SIG-M5 treated with dmso at 0.1 percent for 504 hours (cell line): ENCODE data around the gene ALG12.

Experiments used
- DNase-seq: peaks from one replicate; lab custom pipeline; 2025; ENCODE audit not compliant: unreplicated experiment; lab: John Stamatoyannopoulos, UW

The ALG12 gene

DNA sequence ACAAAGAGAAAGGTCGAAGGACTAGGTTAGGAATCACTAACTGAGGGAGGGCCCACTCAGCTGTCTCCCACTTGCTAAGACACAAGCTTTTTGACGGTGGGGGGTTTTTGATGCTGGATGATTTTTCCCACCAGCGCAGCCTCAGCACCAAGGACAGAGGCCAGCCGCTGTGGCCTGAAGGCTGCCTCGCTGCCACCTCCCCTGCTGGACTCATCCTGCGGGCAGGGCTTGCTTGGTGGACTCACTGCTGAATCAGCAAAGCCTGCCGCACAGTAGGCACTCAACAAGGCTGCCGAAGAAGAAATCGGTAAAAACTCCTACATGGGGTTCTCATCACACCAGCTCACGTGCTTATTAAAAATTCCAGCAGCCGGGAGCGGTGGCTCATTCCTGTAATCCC lies 2.6 kb downstream of the ALG12 start:
- no peak for DNase-seq

DNA sequence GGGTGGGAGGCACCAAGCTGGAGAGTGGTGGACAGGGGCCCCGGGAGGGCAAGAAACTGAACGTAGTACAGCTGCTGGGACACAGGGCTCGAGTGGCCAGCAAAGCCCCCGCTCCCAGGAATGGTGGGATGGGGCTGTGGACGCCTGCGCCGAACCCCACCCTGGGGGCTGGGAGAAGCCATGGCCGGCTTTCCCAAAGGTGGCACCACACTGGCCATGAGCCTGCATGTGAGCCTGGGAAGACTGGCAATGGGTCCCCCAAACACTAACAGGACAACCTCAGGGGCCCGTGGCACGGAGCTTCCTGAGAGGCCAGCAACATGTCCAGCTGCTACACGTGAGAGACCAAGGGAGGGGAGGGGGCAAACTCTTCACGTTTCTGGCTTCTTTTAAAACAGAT lies 4.0 kb downstream of the ALG12 start:
- DNase-seq: no peak

DNA sequence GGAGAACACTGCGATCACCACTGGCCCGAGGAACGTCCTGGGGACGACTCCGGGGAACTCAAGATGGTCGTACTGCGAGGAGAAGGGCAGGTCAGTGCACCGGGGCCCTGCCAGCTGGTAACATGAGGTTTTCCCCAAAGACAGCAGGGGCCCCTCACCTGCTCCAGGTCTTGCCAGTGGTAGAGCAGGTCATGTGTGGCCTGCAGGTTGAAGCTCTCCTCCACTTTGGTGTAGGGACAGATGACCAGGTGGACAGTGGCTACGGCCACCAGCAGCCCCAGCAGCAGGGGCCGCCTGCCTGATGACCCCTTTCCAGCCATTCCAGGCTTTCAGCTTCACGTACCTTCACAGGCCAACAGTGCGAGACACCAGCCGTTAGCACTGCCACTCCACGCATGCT lies 4.8 kb downstream of the ALG12 start:
- DNase-seq: no peak

DNA sequence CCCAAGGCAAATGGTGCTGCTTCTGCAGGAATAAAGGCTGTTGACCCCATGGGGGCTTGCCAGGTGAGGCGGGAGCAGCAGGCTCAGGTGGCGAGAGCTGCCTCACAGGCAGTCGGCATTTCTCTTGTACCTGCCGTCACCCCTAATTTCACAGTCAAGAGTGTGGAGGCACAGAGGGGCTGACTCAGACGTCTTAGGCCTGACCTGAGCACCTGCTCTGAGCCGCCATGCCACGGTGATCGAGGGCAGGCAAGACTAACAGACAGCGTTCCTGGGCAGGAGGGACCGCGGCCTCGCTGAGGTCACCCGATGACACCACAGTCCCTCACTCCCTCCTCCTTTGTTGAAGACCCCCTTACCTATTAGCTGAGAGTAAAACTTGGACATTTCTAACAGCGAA lies 5.2 kb downstream of the ALG12 start:
- DNase-seq: no peak

DNA sequence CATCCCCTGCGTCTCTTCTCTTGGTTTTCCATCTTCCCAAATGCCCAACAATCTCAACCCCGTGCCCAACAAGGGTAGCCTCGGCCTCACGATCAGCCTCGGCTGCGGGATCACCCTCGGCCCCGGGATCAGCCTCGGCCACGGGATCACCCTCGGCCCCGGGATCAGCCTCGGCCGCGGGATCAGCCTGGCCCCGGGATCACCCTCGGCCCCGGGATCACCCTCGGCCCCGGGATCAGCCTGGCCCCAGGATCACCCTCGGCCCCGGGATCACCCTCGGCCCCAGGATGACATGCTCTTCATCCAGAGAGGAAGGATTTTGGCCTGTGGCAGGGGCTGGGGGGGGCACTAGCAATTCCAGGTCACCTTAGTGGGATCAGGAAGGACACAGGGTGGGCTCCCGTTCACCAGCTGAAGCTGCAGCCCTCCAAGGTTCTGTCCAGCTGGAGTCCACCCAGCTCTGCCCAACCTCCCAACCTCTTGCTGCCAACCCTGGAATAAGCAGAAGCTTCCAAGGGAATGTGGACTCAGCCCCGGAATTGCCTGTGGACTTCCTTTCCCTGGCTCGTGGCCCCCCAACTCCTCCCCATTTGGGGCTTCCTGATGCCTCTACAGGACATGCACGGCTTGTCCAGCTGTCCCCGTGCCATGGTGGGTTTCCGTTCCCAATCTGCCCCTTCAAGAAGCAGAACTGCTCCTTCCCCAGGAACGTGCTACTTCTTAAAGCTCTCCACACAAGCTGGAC lies 6.2 kb downstream of the ALG12 start:
- no peak for DNase-seq

DNA sequence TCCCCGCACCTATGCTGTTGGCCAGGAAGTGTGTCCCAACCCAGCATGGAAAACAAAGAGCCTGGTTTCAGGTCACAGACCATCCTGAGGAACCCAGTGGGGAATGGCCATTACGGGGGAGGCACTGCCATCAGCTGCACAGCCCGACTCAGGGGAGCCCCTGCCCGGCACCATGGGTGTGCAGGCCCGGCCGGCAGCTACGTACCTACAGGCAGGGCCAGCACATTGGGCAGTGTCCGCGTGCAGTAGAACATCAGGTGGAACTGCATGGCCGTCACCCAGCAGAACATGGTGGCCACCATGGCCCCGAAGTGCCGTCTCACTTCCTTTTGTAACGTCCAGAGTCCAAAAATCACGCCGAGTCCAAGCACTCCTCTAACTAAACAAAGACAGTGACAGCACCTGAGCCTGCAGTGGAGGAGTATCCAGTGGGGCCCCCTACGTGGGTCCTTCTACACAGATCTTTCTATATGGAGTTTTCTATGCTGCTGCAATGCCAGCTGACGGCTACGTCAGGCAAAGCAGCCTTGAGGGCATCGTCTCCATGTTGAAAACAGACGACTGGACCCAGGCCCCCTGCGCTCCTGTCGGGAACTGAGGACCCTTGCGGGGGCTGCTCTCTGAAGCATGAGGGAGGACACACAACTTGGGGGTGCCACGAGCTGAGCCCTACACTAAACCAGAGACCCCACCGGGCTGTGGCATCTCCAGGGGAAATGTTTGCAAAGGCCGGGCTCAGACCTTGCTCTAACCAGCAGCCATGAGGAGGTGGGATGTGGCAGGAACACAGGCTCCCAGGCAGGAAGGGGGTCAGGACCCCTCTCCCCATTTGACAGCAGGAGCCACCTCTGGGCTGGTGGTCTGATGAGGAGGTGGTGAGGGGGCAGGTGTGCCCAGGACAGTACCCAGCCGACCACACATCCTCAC lies 7.7 kb downstream of the ALG12 start:
- DNase-seq: no peak

DNA sequence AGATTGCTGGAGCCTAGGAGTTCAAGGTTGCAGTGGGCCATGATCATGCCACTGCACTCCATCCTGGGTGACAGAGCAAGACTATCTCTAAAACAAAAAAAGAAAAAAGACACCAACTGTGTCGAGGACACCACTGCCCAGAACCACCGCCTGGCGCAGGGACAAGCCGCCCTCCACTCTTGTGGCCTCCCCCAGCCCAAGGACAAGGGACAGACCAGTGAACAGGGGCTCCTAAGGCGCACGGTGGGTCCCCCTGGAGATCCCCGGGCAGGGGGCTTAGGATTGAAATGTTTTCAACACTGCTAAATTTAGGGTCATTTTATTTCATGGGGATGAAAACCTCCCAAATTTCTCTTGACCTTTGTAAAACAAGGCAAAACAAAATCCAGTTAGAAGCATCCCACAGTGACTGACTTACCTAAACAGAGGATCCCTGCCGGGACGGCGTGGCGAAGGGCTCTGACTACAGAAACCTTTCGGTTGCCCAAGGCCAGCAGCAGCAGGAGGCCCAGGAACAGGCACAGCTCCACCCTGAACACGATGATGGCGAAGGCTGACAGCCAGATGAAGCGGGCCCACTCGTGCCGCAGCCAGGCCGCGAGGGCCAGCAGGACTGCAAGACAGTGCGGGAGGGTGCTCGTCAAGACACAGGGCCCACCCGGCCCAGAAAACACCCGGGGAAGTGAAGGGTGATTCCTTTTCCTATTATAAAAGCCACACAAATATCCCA lies 8.6 kb downstream of the ALG12 start:
- no peak for DNase-seq

DNA sequence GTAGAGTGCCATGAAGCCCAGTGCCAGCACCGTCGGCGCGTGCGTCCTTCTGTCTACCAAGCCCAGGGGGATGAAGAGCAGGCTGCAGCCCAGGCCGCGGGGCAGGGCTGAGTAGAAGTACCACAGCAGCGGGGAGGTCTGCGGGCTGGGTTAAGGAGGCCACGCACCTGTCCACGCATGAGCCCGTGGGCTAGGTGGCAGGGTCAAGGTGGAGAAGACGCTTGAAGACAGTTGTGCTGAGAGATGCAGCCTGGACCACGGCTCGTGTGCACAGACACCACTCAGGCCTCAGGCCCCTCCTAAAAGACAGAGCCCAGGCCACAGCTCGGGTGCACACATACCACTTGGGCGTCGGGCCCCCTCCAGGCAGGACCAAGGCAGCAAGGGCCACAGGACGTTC lies 10.4 kb downstream of the ALG12 start:
- DNase-seq: no peak

DNA sequence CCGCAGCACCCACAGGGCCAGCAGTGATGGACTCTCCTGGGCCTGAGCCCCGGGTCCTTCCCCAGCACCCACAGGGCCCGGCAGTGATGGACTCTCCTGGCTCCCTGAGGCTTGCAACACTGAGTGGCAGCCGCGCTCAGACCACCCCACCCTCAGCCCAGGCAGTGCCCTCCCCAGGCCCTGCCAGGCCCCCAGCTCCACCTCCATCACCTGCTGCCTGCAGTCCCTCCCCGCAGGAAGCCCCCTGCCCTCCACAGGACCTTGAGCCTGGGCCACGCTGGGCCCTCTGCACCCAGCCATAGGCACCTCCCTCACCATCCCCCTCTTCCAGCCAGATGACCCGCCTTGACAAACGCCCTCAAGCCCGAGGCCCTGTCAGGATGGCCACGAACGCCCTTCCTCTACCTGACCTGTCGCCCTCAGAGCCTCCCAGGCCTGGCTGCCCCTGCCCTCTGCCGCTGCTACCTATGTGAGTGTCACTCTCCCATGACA lies 11.4 kb downstream of the ALG12 start:
- no peak for DNase-seq

DNA sequence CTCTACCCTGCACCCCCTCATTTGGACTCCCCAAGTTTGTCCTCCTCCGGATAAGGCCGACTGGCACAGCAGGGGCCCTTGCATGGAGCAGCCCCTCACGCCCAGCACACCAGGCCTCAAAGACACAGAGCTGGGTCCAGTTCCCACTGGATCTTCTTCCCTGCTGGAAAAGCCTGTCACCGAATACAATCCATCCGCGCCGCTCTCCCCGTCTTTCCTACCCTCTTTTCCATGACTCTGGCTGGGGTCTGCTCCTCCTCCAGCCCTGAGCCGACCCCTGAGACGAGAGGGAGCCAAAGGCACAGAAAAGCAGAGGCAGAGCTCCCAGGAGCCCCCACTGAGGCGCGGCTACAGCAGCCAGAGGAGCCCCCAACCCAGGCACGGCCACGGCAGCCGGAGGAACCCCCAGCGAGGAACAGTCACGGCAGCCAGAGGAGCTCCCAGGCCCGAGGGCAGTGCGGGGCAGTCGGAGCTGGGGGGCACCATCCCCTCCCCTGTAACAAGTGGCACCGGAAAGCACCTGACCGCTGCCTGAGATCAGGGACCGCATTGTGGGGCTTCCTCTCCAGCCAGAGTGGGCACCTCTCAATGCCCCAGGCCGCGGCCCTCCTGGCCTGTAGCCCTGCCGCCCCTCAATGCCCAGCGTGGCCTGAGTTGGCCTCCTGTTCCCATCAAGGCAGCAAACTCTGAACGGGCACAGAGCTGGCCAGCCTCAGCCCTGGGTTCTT lies 12.0 kb downstream of the ALG12 start:
- no peak for DNase-seq

DNA sequence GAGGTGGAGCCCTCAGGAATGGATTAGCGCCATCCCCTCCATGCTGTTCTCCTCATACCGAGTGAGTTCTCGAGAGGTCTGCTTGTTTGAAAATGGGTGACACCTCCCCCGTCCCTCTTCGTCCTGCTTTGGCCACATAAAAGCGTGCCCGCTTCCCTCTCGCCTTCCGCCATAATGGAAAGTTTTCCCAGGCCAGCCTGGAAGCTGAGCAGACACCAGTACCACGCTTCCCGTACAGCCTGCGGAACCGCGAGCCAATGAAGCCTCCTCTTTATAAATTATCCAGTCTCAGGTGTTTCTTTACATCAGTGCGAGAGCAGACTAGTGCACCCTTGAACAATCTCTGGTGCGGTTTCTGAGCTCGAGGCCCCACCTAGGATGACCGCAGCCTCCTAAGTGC lies 12.8 kb downstream of the ALG12 start:
- DNase-seq: no peak

DNA sequence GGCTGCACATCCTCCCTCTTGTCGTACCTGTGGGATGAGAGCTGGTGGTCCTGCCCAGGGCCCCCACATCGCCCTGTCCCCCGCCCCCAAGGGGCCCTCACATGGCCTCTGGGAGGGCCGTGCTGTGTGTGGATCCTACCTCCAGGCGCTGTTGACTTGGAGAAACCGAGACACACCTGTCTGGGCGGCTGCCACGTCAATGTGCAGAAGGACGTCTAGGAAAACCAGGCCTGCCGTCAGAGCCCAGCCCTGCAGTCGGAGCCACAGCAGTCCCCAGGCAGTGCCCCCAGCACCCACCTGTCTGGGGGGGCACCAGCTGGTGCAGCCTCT lies 14.2 kb downstream of the ALG12 start:
- DNase-seq: no peak

DNA sequence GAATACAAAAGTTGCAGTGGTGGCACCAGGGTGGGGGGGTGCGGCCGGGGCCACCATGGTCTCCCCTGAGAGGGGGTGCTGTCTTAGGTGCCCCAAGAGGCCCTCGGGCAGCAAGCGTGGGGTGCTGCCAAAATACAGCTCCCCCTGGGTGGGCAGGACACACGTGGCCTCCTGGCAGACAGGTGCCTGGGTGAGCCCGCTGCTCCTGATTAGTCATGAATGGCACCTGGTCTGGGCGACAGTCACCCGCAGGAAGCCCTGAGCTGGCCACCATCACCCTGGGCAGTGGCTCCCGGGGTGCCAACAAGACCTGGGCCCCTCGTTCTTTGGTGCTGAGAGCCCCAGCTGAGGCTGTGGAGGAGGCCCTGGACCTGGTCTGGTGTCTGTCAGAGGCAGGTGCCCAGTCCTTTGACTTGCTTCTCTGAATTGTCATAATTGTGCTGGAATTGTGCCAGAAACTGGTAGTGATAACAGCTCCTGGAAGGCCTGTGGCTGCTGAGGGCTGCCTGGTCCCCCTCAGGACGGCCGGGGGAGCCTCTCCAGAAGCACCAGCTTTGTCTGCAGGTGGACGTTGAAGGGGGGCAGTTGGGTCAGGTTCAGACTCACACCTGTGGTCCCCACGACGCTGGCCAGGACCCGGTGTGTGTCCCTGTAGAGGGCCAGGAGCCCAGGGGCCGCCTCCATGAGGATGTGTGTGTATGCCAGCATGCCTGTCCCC lies 14.8 kb downstream of the ALG12 start:
- DNase-seq: no peak

DNA sequence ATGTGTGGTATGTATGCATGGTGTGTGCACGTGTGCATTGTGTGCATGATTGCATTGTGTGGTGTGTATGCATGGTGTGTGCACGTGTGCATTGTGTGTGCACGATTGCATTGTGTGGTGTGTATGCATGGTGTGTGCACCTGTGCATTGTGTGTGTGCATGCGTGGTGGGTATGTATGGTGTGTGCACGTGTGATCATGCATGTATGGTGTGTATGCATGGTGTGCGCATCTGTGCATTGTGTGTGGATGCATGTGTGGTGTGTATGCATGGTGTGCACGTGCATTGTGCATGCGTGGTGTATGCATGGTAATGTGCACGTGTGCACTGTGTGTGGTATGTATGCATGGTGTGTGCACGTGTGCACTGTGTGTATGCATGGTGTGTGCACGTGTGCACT lies 16.8 kb downstream of the ALG12 start:
- no peak for DNase-seq

DNA sequence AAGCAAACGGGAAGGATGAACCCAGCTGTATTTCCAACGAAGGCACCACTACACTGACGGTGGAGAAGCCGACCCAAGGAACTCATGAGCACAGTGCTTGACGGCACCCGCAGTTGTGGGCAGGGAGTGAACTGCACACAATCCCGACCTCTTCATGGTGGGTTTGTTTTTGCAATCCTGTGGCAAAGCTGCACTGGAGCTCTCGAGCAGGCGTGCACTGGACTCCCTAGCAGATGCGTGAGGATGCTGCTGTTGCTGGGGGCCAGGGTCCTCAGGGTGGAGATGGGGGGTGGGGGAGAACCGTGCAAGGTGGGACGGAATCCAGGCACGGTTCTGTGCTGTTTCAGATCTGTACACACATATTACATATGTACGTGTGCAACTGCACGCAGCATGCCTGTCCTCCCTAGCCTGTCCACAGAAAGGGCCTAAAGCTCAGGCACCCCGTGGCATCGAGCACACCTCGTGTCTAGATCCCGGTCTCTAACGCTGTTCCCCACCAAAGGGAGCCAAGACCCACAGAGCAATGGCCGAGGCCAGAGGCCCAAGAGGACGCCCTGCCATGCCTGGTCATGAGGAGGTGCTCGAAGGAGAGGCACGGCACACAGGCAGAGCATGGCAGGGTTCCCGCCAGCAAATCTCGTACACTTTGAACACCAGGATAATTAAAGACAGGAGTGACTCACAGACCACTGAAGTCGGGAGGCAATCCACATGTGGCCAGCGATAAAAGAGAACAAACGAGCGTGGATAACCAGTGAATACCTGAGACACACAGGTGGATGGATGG lies 17.6 kb downstream of the ALG12 start:
- no peak for DNase-seq

DNA sequence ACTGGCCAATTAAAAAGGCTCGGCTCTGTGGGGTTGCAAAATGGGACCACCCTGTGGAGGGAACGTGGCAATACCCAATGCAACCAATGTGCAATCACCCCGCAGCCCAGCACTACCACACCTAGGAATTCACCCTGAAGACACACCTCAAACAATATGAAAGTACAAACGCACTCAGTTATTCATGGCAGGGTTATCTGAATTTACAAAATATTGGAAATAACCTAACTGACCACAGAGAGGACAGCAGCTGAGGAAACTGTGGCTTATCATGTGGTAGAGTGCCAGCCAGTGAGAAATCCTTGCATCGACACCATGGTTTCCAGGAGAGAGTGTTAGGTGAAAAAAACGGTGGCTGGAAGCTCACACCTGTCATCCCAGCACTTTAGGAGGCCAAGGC lies 18.7 kb downstream of the ALG12 start:
- no peak for DNase-seq

DNA sequence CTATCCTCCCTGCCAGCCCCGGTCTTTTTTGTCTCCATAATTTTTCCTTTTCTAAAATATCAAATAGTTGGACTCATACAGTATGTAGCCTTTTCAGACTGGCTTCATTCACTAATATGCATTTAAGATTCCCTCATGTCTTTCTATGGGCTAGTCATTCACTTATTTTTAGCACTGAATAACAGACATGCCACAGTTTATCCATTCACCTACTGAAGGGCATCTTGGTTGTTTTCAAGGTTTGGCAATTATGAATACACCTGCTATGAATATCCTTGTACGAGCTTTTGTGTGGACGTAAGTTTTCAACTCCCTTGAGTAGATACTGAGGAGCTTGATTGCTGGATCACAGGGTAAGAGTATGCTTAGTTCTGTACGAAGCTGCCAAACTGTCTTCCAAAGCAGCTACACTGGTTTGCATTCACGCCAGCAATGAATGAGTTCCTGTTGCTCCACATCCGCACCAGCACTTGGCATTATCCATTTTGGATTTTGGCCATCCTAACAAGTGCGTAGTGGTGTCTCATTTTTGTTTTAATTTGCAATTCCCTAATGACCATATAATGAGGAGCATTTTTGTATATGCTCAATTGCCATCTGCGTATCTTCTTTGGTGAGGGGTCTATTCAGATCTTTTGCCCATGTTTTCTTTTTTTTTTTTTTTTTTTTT lies 21.1 kb downstream of the ALG12 start:
- no peak for DNase-seq

DNA sequence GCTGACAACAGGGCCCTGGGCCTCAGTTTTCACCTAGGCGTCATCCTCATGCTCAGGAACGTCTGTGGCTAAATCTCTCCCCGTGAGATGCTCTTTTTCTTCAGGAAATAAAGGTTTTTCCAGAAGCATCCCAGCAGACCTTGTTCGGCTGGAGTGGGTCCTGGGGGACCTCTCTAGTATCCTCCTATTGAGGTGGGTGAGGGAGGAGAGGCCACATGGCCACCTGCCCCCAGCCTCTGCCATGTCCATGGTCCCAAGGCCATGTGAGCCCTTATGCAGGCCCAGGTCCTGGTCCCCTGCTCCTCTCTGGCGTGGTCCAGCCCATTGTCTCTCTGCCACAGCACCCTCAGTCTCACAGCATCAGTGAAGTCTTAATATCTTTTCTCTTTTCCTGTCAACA lies 22.0 kb downstream of the ALG12 start:
- DNase-seq: no peak
